Measurements from ENCODE around the gene SCN8A. TPM values are rescaled to one million over a fixed set of nuclear protein-coding genes. Genes with fewer than 3 reads are reported as not detected.

The SCN8A gene
- total and polyA plus RNA-seq, 2 donors (not counting 3 experiments of a cell fraction or from before 2014, with no cell fraction given): 9.4 to 20.4 TPM

DNA sequence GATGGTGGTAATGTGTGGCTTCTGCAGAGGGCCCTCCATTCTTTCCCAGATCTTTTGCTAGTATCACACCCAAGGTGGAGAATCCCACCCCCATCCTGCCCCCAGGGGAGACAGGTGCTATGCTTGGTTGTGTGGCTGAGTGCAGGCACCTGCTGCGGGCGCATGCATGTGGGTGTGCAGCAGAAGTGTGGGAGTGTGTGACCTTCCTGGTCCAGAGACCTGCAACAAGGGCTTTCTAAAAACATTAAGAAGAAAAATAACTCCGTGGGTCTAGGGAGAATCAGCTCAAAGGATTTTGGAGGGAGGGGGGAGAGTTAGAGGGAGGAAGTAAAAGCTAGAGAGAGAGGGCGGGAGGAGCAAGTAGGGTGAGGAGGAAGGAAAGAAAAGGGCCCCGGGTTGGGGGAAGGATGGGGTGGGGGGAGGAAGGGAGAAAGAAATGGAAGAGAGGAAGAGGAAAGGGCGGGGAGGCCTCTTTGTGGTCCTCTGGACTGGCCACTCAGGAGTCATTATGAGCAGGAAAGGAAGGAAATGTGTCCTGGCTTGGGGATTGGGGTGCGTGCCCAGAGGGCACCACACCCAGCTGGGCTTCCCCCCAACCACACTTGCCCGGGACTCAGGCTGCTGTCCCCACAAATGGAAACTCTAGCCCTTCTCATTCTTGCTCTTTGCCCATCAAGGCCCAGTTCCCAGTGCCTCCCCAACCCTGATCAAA is 260.5 kb downstream of the SCN8A start:
- BruUV-seq (replicated peaks): no TSS peak
- Histone ChIP-seq H3K4me1 (ENCODE audit: control insufficient read depth, extremely low read depth, insufficient read depth, low read length) (peaks cover 15% of the 10 kb centered on the region), H3K4me3 (replicated peaks in 1 of 3; ENCODE audit: insufficient read depth in 1 of 3, low read depth in 1 of 3, low read length in 3 of 3) (no peak overlapping the region), H3K9ac (replicated peaks; ENCODE audit: extremely low read depth, insufficient read depth, low read length) (no peak overlapping the region), H3K36me3 (ENCODE audit: control insufficient read depth in 2 of 2, extremely low read depth in 1 of 2, insufficient read depth in 2 of 2, low read length in 2 of 2) (no peaks in the 10 kb centered on the region), H3K9me1 (replicated peaks; ENCODE audit: control insufficient read depth, extremely low read depth, insufficient read depth, low read length) (no peaks in the 10 kb centered on the region), H2AFZ (ENCODE audit: low read depth, low read length) (no peak overlapping the region), H3K27me3 (ENCODE audit: control insufficient read depth in 2 of 2, insufficient read depth in 2 of 2, low read length in 2 of 2) (no peaks in the 10 kb centered on the region), H4K20me1 (replicated peaks; ENCODE audit: control insufficient read depth, extremely low read depth, insufficient read depth, low read length) (no peaks in the 10 kb centered on the region), H3K27ac (ENCODE audit: insufficient read depth, low read depth, low read length) (no peak overlapping the region), H3K79me2 (ENCODE audit: control insufficient read depth, insufficient read depth, low read length) (no peaks in the 10 kb centered on the region), H3K9me3 (replicated peaks; ENCODE audit: control insufficient read depth, insufficient read depth, low read length) (no peaks in the 10 kb centered on the region), H3K4me2 (ENCODE audit: insufficient read depth, low read length) (no peak overlapping the region)
- ChIA-PET POLR2A (no interaction called here), CTCF (interaction anchor here (0.6 to 4.7 kb wide), 6 partner anchors 18 to 431 kb away, joined by 3 to 34 read pairs (median 4); no protein-coding TSS in a partner anchor)
- FAIRE-seq (no peak), DNase-seq (ENCODE audit: low read depth, low spot score) (no peak)
- dilution Hi-C loops (cut with MboI; ENCODE audit: extremely low pct_ligation_motif_present, low sequenced_read_pairs): no loop called here
- intact Hi-C loops (cut with micrococcal nuclease): no loop called here
- TF ChIP-seq, protein P1, sequence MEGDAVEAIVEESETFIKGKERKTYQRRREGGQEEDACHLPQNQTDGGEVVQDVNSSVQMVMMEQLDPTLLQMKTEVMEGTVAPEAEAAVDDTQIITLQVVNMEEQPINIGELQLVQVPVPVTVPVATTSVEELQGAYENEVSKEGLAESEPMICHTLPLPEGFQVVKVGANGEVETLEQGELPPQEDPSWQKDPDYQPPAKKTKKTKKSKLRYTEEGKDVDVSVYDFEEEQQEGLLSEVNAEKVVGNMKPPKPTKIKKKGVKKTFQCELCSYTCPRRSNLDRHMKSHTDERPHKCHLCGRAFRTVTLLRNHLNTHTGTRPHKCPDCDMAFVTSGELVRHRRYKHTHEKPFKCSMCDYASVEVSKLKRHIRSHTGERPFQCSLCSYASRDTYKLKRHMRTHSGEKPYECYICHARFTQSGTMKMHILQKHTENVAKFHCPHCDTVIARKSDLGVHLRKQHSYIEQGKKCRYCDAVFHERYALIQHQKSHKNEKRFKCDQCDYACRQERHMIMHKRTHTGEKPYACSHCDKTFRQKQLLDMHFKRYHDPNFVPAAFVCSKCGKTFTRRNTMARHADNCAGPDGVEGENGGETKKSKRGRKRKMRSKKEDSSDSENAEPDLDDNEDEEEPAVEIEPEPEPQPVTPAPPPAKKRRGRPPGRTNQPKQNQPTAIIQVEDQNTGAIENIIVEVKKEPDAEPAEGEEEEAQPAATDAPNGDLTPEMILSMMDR (IDR thresholded peaks at IDR 0.05; ENCODE audit: extremely low read depth in 1 of 2, insufficient read depth in 1 of 2, low read depth in 1 of 2, low read length in 2 of 2): no peak
- TF ChIP-seq POLR2A (IDR thresholded peaks at IDR 0.05; ENCODE audit: low read depth, low read length) (no peak), EZH2 (IDR thresholded peaks at IDR 0.05; ENCODE audit: borderline replicate concordance, low read depth, low read length, severe bottlenecking) (no peak), JUN (IDR thresholded peaks at IDR 0.05; ENCODE audit: borderline replicate concordance, insufficient read depth, insufficient read length, low read depth) (no peak), POLR2AphosphoS5 (IDR thresholded peaks at IDR 0.05; ENCODE audit: insufficient read depth, low read depth, low read length) (no peak), FOS (IDR thresholded peaks at IDR 0.05; ENCODE audit: borderline replicate concordance, insufficient read depth, low read length) (no peak), MYC (IDR thresholded peaks at IDR 0.05; ENCODE audit: low read depth, low read length) (no peak), GATA2 (IDR thresholded peaks at IDR 0.05; ENCODE audit: insufficient read depth, insufficient read length, low read depth, low read length) (no peak)
- TF ChIP-seq, protein P2, sequence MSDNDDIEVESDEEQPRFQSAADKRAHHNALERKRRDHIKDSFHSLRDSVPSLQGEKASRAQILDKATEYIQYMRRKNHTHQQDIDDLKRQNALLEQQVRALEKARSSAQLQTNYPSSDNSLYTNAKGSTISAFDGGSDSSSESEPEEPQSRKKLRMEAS (IDR thresholded peaks at IDR 0.05; ENCODE audit: insufficient read depth, insufficient read length): no peak

Measured in endothelial cell of umbilical vein (primary cell).